Neuronal stem cell (in vitro differentiated cells): Measurements from ENCODE around the gene OR5K2.

Experiments used
- DNase-seq: peaks from one replicate; pipeline ENCODE4 v3.0.0-alpha.2; 2013; ENCODE audit warnings: low spot score
- H2AFZ ChIP-seq: one replicate; pipeline ENCODE4 v1.6.1; 2013; ENCODE audit warnings: mild to moderate bottlenecking, low read length, inconsistent platforms
- H2AK5ac ChIP-seq: 2 replicates; pipeline ENCODE4 v1.6.1; 2013; ENCODE audit warnings: low read depth, mild to moderate bottlenecking, inconsistent platforms, low read length, moderate library complexity, mixed read lengths
- H2BK120ac ChIP-seq: 2 replicates; pipeline ENCODE4 v1.6.1; 2013; ENCODE audit warnings: low read depth, mild to moderate bottlenecking, inconsistent platforms, low read length, moderate library complexity, mixed read lengths
- H2BK12ac ChIP-seq: one replicate; pipeline ENCODE4 v1.6.1; 2013; ENCODE audit warnings: low read length, inconsistent platforms
- H2BK15ac ChIP-seq: 2 replicates; pipeline ENCODE4 v1.6.1; 2013; ENCODE audit warnings: mild to moderate bottlenecking, low read length, inconsistent platforms, mixed read lengths
- H2BK5ac ChIP-seq: one replicate; pipeline ENCODE4 v1.6.1; 2013; ENCODE audit warnings: inconsistent platforms, mild to moderate bottlenecking, low read length, moderate library complexity
- H3K14ac ChIP-seq: one replicate; pipeline ENCODE4 v1.6.1; 2013; ENCODE audit warnings: low read length, inconsistent platforms
- H3K18ac ChIP-seq: 2 replicates; pipeline ENCODE4 v1.6.1; 2013; ENCODE audit warnings: low read length, inconsistent platforms
- H3K23ac ChIP-seq: 2 replicates; pipeline ENCODE4 v1.6.1; 2013; ENCODE audit warnings: low read depth, mild to moderate bottlenecking, mixed read lengths, low read length, inconsistent platforms; ENCODE audit not compliant: poor library complexity
- H3K27ac ChIP-seq: replicated peaks from 3 replicates; pipeline ENCODE4 v1.5.1; 2013; ENCODE audit warnings: low read length, inconsistent platforms
- H3K27me3 ChIP-seq, 3 experiments: 2 replicates each; pipeline ENCODE4 v1.6.1; 2013; ENCODE audit warnings: low read length in 3 of 3, mild to moderate bottlenecking in 2 of 3, inconsistent platforms in 1 of 3, low read depth in 1 of 3, mixed read lengths in 1 of 3, moderate library complexity in 1 of 3; ENCODE audit not compliant: control insufficient read depth in 3 of 3, insufficient read depth in 3 of 3
- H3K36me3 ChIP-seq, 2 donors: replicated peaks in 1 of 2; 2 replicates each; pipeline ENCODE4 v1.6.1; 2013; ENCODE audit warnings: low read length in 2 of 2; ENCODE audit not compliant: control insufficient read depth in 2 of 2, insufficient read depth in 2 of 2
- H3K4ac ChIP-seq: 2 replicates; pipeline ENCODE4 v1.6.1; 2013; ENCODE audit warnings: inconsistent platforms, mild to moderate bottlenecking, low read length, moderate library complexity
- H3K4me1 ChIP-seq, 2 donors: 1 replicate in 1 of 2; 2 replicates in 1 of 2; pipeline ENCODE4 v1.6.1; 2013; ENCODE audit warnings: low read length in 2 of 2, low read depth in 1 of 2; ENCODE audit not compliant: control insufficient read depth in 2 of 2, insufficient read depth in 1 of 2
- H3K4me2 ChIP-seq: one replicate; pipeline ENCODE4 v1.6.1; 2013; ENCODE audit warnings: mild to moderate bottlenecking, low read length, inconsistent platforms; ENCODE audit not compliant: insufficient read depth, poor library complexity, severe bottlenecking
- H3K4me3 ChIP-seq, 2 donors: 2 replicates each; pipeline ENCODE4 v1.5.1; 2013; ENCODE audit warnings: low read length in 2 of 2, mild to moderate bottlenecking in 2 of 2, inconsistent platforms in 1 of 2, moderate library complexity in 1 of 2
- H3K79me1 ChIP-seq: one replicate; pipeline ENCODE4 v1.6.1; 2013; ENCODE audit warnings: low read depth, mild to moderate bottlenecking, inconsistent platforms, low read length, moderate library complexity
- H3K9ac ChIP-seq: one replicate; pipeline ENCODE4 v1.6.1; 2013; ENCODE audit warnings: mild to moderate bottlenecking, low read depth, low read length, inconsistent platforms; ENCODE audit not compliant: poor library complexity
- H3K9me3 ChIP-seq, 2 donors: replicated peaks in 1 of 2; 2 replicates each; pipeline versions ENCODE3 to v1.6.1; 2013; ENCODE audit warnings: low read length in 2 of 2, mild to moderate bottlenecking in 2 of 2, inconsistent platforms in 1 of 2, low read depth in 1 of 2, mixed read lengths in 1 of 2, moderate library complexity in 1 of 2; ENCODE audit not compliant: control insufficient read depth in 2 of 2, insufficient read depth in 1 of 2
- H4K8ac ChIP-seq: one replicate; pipeline ENCODE4 v1.6.1; 2013; ENCODE audit warnings: low read depth, mild to moderate bottlenecking, inconsistent platforms, low read length, moderate library complexity
- H4K91ac ChIP-seq: one replicate; pipeline ENCODE4 v1.6.1; 2013; ENCODE audit warnings: low read length, low read depth, mild to moderate bottlenecking, inconsistent platforms; ENCODE audit not compliant: poor library complexity
- WGBS, 2 donors: extraction: QIAGEN DNeasy Blood & Tissue Kit; methylation state at CpG; one replicate each; pipeline ENCODE4 v1.1.7; 2013; ENCODE audit warnings: missing lambda C conversion rate in 2 of 2, mixed read lengths in 1 of 2; ENCODE audit not compliant: insufficient read length in 2 of 2, insufficient replicate concordance in 1 of 2; ENCODE audit errors: extremely low coverage in 2 of 2; 5-methylcytosine and 5-hydroxymethylcytosine counted together

Gene OR5K2

DNA sequence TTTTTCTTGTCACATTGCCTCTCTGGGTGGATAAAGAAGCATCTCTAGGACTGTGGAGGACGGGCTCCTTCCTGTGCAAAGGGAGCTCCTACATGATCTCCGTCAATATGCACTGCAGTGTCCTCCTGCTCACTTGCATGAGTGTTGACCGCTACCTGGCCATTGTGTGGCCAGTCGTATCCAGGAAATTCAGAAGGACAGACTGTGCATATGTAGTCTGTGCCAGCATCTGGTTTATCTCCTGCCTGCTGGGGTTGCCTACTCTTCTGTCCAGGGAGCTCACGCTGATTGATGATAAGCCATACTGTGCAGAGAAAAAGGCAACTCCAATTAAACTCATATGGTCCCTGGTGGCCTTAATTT is 34.8 kb downstream of the OR5K2 start:
- Histone ChIP-seq H3K4me2 (no peak overlapping the region), H3K36me3 (no peaks in the 10 kb centered on the region), H3K23ac (no peak overlapping the region), H3K27ac (no peak overlapping the region), H3K4me3 (no peak overlapping the region), H3K4ac (no peak overlapping the region), H2BK120ac (no peak overlapping the region), H3K4me1 (peaks cover 3 to 8% of the 10 kb centered on the region in 2 donors), H3K79me1 (no peaks in the 10 kb centered on the region), H2AFZ (no peak overlapping the region), H3K14ac (no peak overlapping the region), H3K9ac (no peak overlapping the region), H2BK12ac (no peak overlapping the region), H4K8ac (no peak overlapping the region), H3K9me3 (no peaks in the 10 kb centered on the region), H2AK5ac (no peak overlapping the region), H2BK15ac (no peak overlapping the region), H4K91ac (no peak overlapping the region), H3K27me3 (peaks cover 0 to 7% (median 4%) of the 10 kb centered on the region in 3 experiments), H2BK5ac (no peak overlapping the region), H3K18ac (no peak overlapping the region)
- DNase-seq: no peak
- WGBS, 2 donors: no CpG with 5 or more reads among the region's 5 CpGs

DNA sequence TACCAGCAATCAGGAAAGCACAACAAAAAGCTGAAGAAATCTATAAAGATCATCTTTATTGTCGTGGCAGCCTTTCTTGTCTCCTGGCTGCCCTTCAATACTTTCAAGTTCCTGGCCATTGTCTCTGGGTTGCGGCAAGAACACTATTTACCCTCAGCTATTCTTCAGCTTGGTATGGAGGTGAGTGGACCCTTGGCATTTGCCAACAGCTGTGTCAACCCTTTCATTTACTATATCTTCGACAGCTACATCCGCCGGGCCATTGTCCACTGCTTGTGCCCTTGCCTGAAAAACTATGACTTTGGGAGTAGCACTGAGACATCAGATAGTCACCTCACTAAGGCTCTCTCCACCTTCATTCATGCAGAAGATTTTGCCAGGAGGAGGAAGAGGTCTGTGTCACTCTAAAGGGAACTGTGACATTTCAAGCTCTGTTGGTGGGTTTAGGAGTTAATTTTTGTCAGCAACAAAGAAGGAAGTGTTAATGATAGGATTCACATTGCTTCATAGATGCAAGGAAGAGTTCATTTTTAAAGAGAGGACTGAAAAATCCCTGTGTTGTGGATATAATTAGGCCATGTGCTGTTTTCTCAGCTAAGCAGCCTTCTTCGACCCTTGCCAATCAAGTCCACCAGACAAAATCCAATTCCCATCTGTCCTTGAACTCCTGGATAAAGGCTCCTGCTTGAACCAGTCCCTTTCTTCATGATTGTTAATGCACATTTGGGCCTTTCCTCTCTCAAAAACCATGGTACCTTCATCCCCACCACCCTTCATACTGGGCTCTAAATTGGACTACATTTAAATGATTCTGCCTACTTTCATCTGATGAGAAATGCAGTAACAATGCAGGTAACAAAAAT is 35.5 kb downstream of the OR5K2 start:
- WGBS, 2 donors: no CpG with 5 or more reads among the region's 6 CpGs
- Histone ChIP-seq H2BK120ac (no peak overlapping the region), H3K27ac (no peak overlapping the region), H3K36me3 (no peaks in the 10 kb centered on the region), H2BK12ac (no peak overlapping the region), H3K23ac (no peak overlapping the region), H3K4ac (no peak overlapping the region), H2BK15ac (no peak overlapping the region), H3K4me3 (no peak overlapping the region), H3K27me3 (peaks cover 0 to 7% (median 4%) of the 10 kb centered on the region in 3 experiments), H3K9me3 (no peaks in the 10 kb centered on the region), H3K4me1 (peaks cover 3 to 6% of the 10 kb centered on the region in 2 donors), H3K79me1 (no peaks in the 10 kb centered on the region), H4K8ac (no peak overlapping the region), H2AK5ac (no peak overlapping the region), H3K18ac (no peak overlapping the region), H3K4me2 (no peak overlapping the region), H3K9ac (no peak overlapping the region), H2BK5ac (no peak overlapping the region), H4K91ac (no peak overlapping the region), H3K14ac (no peak overlapping the region), H2AFZ (no peak overlapping the region)
- no peak for DNase-seq

DNA sequence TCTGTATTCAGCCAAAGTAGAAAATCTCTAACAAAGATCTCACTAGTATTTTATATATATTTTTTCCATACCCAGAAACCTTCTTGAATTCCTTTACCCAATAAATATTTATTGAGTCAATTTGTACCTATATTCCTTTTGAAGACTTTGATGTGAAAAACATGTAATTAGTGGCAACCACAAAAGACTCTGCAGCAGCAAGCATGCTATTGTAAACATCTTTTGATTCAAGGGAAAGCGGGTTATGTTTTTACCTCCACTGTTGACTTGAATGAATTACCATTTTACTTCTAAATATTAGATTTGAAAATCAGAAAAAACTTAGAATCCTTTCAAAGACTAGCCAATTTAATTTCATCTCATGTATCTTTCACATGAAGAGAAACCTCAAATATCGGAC is 36.7 kb downstream of the OR5K2 start:
- Histone ChIP-seq H2BK120ac (no peak overlapping the region), H3K23ac (no peak overlapping the region)

DNA sequence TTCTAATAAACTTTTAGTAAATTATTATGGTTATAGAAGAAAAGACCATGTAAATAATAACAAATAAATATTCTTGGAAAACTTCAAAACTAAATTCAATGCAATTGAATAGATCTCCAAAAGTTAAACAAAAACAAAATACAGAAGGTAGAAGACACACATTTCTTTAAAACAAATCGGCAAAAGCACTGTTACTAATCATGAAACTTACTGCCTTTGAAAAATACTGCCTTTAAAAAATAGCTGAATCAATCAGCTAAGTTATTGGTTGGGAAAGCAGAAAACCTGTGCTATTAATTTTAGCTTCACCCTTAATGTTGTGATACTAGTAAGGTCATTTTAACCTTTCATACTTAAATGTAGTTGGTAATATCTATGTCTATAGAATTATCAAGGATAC is 37.3 kb downstream of the OR5K2 start:
- no peak overlapping the region for H2AK5ac ChIP-seq
- H4K8ac ChIP-seq: no peak overlapping the region
- peaks cover 0 to 7% (median 4%) of the 10 kb centered on the region in 3 experiments for H3K27me3 ChIP-seq
- H2BK120ac ChIP-seq: no peak overlapping the region
- H3K27ac ChIP-seq: no peak overlapping the region
- no peak overlapping the region for H2AFZ ChIP-seq
- no peak overlapping the region for H2BK5ac ChIP-seq
- H3K36me3 ChIP-seq: no peaks in the 10 kb centered on the region
- H3K4me2 ChIP-seq: no peak overlapping the region
- no peak overlapping the region for H3K18ac ChIP-seq
- no peak overlapping the region for H4K91ac ChIP-seq
- no peak overlapping the region for H3K14ac ChIP-seq
- no peak overlapping the region for H3K4ac ChIP-seq
- H3K9ac ChIP-seq: no peak overlapping the region
- peaks cover 0 to 3% of the 10 kb centered on the region in 2 donors for H3K4me1 ChIP-seq
- no peaks in the 10 kb centered on the region for H3K9me3 ChIP-seq
- no peak for DNase-seq
- H2BK15ac ChIP-seq: no peak overlapping the region
- whole genome bisulfite sequencing, 2 donors: no CpG with 5 or more reads among the region's 1 CpG
- H3K79me1 ChIP-seq: no peaks in the 10 kb centered on the region
- H3K4me3 ChIP-seq: no peak overlapping the region
- H2BK12ac ChIP-seq: no peak overlapping the region
- no peak overlapping the region for H3K23ac ChIP-seq

More for the DNA sequence above, 36.7 kb downstream of the OR5K2 start:
- no peaks in the 10 kb centered on the region for H3K9me3 ChIP-seq
- H3K18ac ChIP-seq: no peak overlapping the region
- H2BK5ac ChIP-seq: no peak overlapping the region
- DNase-seq: no peak
- no peak overlapping the region for H2AFZ ChIP-seq
- H3K79me1 ChIP-seq: no peaks in the 10 kb centered on the region
- H3K36me3 ChIP-seq: no peaks in the 10 kb centered on the region
- no peak overlapping the region for H3K4ac ChIP-seq
- H3K14ac ChIP-seq: no peak overlapping the region
- no peak overlapping the region for H3K4me2 ChIP-seq
- no peak overlapping the region for H3K27ac ChIP-seq
- H2BK15ac ChIP-seq: no peak overlapping the region
- no peak overlapping the region for H3K4me3 ChIP-seq
- no peak overlapping the region for H2AK5ac ChIP-seq
- no peak overlapping the region for H2BK12ac ChIP-seq
- H4K91ac ChIP-seq: no peak overlapping the region
- WGBS, 2 donors: no CpG with 5 or more reads among the region's 2 CpGs
- peaks cover 0 to 3% of the 10 kb centered on the region in 2 donors for H3K4me1 ChIP-seq
- H3K27me3 ChIP-seq: peaks cover 0 to 7% (median 4%) of the 10 kb centered on the region in 3 experiments
- no peak overlapping the region for H4K8ac ChIP-seq
- no peak overlapping the region for H3K9ac ChIP-seq
